Measurements from ENCODE around the gene CRHR2. TPM values are rescaled to one million over a fixed set of nuclear protein-coding genes. Genes with fewer than 3 reads are reported as not detected.

Gene CRHR2
- total and polyA plus RNA-seq, 2 of the 4 experiments (the other 2 are of a cell fraction), result not detected

DNA sequence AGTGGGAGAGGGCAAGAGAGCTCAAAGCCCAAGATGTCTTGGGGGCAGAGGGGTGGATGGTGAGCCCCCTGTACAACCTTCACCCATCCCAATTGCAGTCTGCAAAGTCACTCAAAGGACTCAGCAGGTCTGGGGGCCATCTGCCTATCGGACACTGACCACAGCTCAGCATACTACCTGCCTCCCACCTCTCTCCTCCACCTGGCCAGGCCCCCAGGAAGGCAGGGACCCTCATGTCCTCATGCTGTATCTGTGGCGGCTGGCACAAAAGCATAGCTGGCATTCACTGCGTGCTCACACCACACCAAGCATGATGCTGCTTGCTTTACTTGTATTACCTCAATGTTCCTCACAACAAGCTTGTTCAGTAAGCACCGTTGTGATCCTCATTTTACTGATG, 16.2 kb upstream of the CRHR2 start:
- no peaks in the 10 kb centered on the region for H4K20me1 ChIP-seq (ENCODE audit: insufficient read depth, low read length)
- intact Hi-C loops (cut with micrococcal nuclease), result no loop called here
- ChIA-PET CTCF (no interaction called here), POLR2A (ENCODE audit: unreplicated experiment) (no interaction called here)
- H3K4me3 ChIP-seq (ENCODE audit: insufficient read depth, low read depth, low read length), result no peak overlapping the region
- no peaks in the 10 kb centered on the region for H3K79me1 ChIP-seq (ENCODE audit: low read depth in 1 of 2, low read length in 2 of 2)
- no peak for TF ChIP-seq POLR2A (IDR thresholded peaks at IDR 0.05; ENCODE audit: low read depth, low read length)
- TF ChIP-seq SMC3 (IDR thresholded peaks at IDR 0.05; ENCODE audit: low read depth, low read length), result no peak
- TF ChIP-seq RFX5 (IDR thresholded peaks at IDR 0.05; ENCODE audit: low read depth, low read length), result no peak
- TF ChIP-seq RAD21 (IDR thresholded peaks at IDR 0.05; ENCODE audit: low read length), result no peak
- TF ChIP-seq FOS (IDR thresholded peaks at IDR 0.05; ENCODE audit: low read depth, low read length), result no peak
- TF ChIP-seq CEBPB (IDR thresholded peaks at IDR 0.05; ENCODE audit: low read depth, low read length), result no peak
- TF ChIP-seq, protein P1, sequence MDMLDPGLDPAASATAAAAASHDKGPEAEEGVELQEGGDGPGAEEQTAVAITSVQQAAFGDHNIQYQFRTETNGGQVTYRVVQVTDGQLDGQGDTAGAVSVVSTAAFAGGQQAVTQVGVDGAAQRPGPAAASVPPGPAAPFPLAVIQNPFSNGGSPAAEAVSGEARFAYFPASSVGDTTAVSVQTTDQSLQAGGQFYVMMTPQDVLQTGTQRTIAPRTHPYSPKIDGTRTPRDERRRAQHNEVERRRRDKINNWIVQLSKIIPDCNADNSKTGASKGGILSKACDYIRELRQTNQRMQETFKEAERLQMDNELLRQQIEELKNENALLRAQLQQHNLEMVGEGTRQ (IDR thresholded peaks at IDR 0.05; ENCODE audit: low read depth, low read length), result no peak
- TF ChIP-seq MAFK (IDR thresholded peaks at IDR 0.05; ENCODE audit: low read depth, low read length), result no peak
- TF ChIP-seq ELK1 (IDR thresholded peaks at IDR 0.05; ENCODE audit: borderline replicate concordance, low read depth, low read length), result no peak
- TF ChIP-seq CHD1 (IDR thresholded peaks at IDR 0.05; ENCODE audit: low read depth, low read length), result no peak
- no peak for TF ChIP-seq BHLHE40 (IDR thresholded peaks at IDR 0.05; ENCODE audit: low read depth, low read length)
- no peaks in the 10 kb centered on the region for H3K36me3 ChIP-seq (ENCODE audit: control insufficient read depth, insufficient read depth, low read length)
- H4K5ac ChIP-seq (ENCODE audit: low read depth, low read length), result no peak overlapping the region
- H3K9me1 ChIP-seq (ENCODE audit: insufficient read depth, low read length), result no peaks in the 10 kb centered on the region
- no peak overlapping the region for H3K56ac ChIP-seq (ENCODE audit: extremely low read depth, insufficient read depth, low read length)
- H3K4ac ChIP-seq (ENCODE audit: low read depth, low read length), result no peak overlapping the region
- H2BK20ac ChIP-seq (ENCODE audit: low read depth, low read length), result no peak overlapping the region
- no peaks in the 10 kb centered on the region for H3K9me3 ChIP-seq (ENCODE audit: control insufficient read depth, insufficient read depth, low read length)
- H4K91ac ChIP-seq (ENCODE audit: insufficient read depth, low read depth, low read length), result no peak overlapping the region
- H2AK9ac ChIP-seq (replicated peaks; ENCODE audit: low read depth, low read length, poor library complexity), result no peak overlapping the region
- no peak overlapping the region for H2BK5ac ChIP-seq (ENCODE audit: low read depth, low read length, poor library complexity, severe bottlenecking)
- no peak overlapping the region for H3K4me2 ChIP-seq (ENCODE audit: low read depth, low read length)
- H3K9ac ChIP-seq (ENCODE audit: low read depth, low read length), result no peak overlapping the region
- no peak overlapping the region for H2BK15ac ChIP-seq (ENCODE audit: low read depth, low read length)
- no peaks in the 10 kb centered on the region for H3K4me1 ChIP-seq (ENCODE audit: control insufficient read depth, insufficient read depth, low read length)
- no peak overlapping the region for H3K23ac ChIP-seq (ENCODE audit: low read depth, low read length)
- peak overlapping the region; percentile 58 for H2AFZ ChIP-seq (replicated peaks; ENCODE audit: low read length, poor library complexity)
- BruUV-seq (replicated peaks), result no TSS peak
- H3K14ac ChIP-seq (replicated peaks; ENCODE audit: low read depth, low read length), result no peak overlapping the region
- no peak overlapping the region for H4K8ac ChIP-seq (ENCODE audit: low read depth in 2 of 2, low read length in 2 of 2)
- no peak overlapping the region for H2BK120ac ChIP-seq (ENCODE audit: low read depth, low read length)
- H3K18ac ChIP-seq (ENCODE audit: low read depth, low read length), result no peak overlapping the region
- H2AK5ac ChIP-seq (ENCODE audit: low read depth, low read length), result no peak overlapping the region
- H3K27ac ChIP-seq (ENCODE audit: insufficient read depth, low read length), result no peak overlapping the region
- dilution Hi-C loops (cut with HindIII; ENCODE audit: low sequenced_read_pairs, unreplicated experiment), result no loop called here
- no CpG with 5 or more reads among the region's 4 CpGs for WGBS, 2 experiments (ENCODE audit: extremely low coverage in 2 of 2, insufficient read length in 1 of 2)
- no peak for ATAC-seq (ENCODE audit: low read depth)
- peaks cover 50% of the 10 kb centered on the region for H3K27me3 ChIP-seq (ENCODE audit: control insufficient read depth, insufficient read depth, low read length)
- no peak for DNase-seq
- in situ Hi-C loops (cut with MboI; ENCODE audit: low sequenced_read_pairs), result no loop called here
